Calu3 (cell line): ENCODE results near the gene CCSER2. TPM values are rescaled to one million over a fixed set of nuclear protein-coding genes. Genes with fewer than 3 reads are reported as not detected.

Experiments
- BruUV-seq: library from RNA; stranded (reverse); fragments of 400-500 nt; replicated peaks from 2 replicates; lab custom pipeline; 2021; lab: Mats Ljungman, UMichigan
- CTCF ChIA-PET: fragments of 300-600 bp; sonication (Branson Sonifier 250); formaldehyde crosslinking; loops from one replicate; lab custom pipeline; 2022; ENCODE audit warnings: antibody characterized with exemption; lab: Charles Lee
- DNase-seq: peaks from one replicate; pipeline ENCODE4 v3.0.0; 2022
- H3K27ac Mint-ChIP-seq: one replicate; pipeline ENCODE4 v1.8.0; 2022; ENCODE audit warnings: mixed read lengths; ENCODE audit not compliant: unreplicated experiment
- H3K27me3 Mint-ChIP-seq: one replicate; pipeline ENCODE4 v1.8.0; 2022; ENCODE audit warnings: mixed read lengths; ENCODE audit not compliant: unreplicated experiment
- H3K36me3 Mint-ChIP-seq: one replicate; pipeline ENCODE4 v1.8.0; 2022; ENCODE audit warnings: mild to moderate bottlenecking, moderate library complexity, mixed read lengths; ENCODE audit not compliant: insufficient read depth, unreplicated experiment
- H3K4me1 Mint-ChIP-seq: one replicate; pipeline ENCODE4 v1.8.0; 2022; ENCODE audit warnings: mild to moderate bottlenecking, low read depth, mixed read lengths; ENCODE audit not compliant: unreplicated experiment
- H3K4me3 Mint-ChIP-seq: one replicate; pipeline ENCODE4 v1.8.0; 2022; ENCODE audit warnings: mild to moderate bottlenecking, low read depth, moderate library complexity, mixed read lengths; ENCODE audit not compliant: unreplicated experiment
- H3K9me3 Mint-ChIP-seq: one replicate; pipeline ENCODE4 v1.8.0; 2022; ENCODE audit warnings: low read depth, mixed read lengths; ENCODE audit not compliant: unreplicated experiment
- CTCF ChIP-seq: fragments of 200-600 bp; IDR thresholded peaks from one replicate; pipeline ENCODE4 v1.8.0; 2022; ENCODE audit warnings: antibody characterized with exemption; ENCODE audit not compliant: unreplicated experiment
- intact Hi-C: fragments of 100-400 bp; cut with micrococcal nuclease; formaldehyde crosslinking; loops from one replicate; pipeline ENCODE4 v1.10.0; 2022; ENCODE audit not compliant: unreplicated experiment
- total RNA-seq: library from RNA; stranded (reverse); gene quantifications from 2 replicates; pipeline ENCODE4 v1.2.3, GENCODE V29; 2022

Gene CCSER2
- total RNA-seq, 1 experiment from 2014 or later = 27.8 TPM

- no peak for DNase-seq
- H3K9me3 Mint-ChIP-seq = no peaks in the 10 kb centered on the region
- H3K27me3 Mint-ChIP-seq = no peaks in the 10 kb centered on the region
- no TSS peak for BruUV-seq
- H3K27ac Mint-ChIP-seq = no peak overlapping the region
- TF ChIP-seq CTCF = no peak
- H3K4me3 Mint-ChIP-seq = no peak overlapping the region
- CTCF ChIA-PET = interaction anchor here (0.6 kb wide), 1 partner anchor 26 kb away, joined by 5 read pairs; no protein-coding TSS in a partner anchor
- intact Hi-C loops = no loop called here
- no peaks in the 10 kb centered on the region for H3K4me1 Mint-ChIP-seq
- H3K36me3 Mint-ChIP-seq = no peaks in the 10 kb centered on the region
Measured at GRCh38 chr10:84477398-84478128, 149.2 kb downstream of the CCSER2 start.

- no peaks in the 10 kb centered on the region for H3K36me3 Mint-ChIP-seq
- DNase-seq = no peak
- no peaks in the 10 kb centered on the region for H3K9me3 Mint-ChIP-seq
- CTCF ChIA-PET = no interaction called here
- no peak overlapping the region for H3K27ac Mint-ChIP-seq
- no peak overlapping the region for H3K4me3 Mint-ChIP-seq
- no peaks in the 10 kb centered on the region for H3K27me3 Mint-ChIP-seq
- no TSS peak for BruUV-seq
- no peaks in the 10 kb centered on the region for H3K4me1 Mint-ChIP-seq
- intact Hi-C loops = no loop called here
- no peak for TF ChIP-seq CTCF
Measured at GRCh38 chr10:84478151-84478550, 149.8 kb downstream of the CCSER2 start.

GRCh38 chr10:84478679-84479078, 150.3 kb downstream of the CCSER2 start:
- H3K4me3 Mint-ChIP-seq = no peak overlapping the region
- H3K27ac Mint-ChIP-seq = no peak overlapping the region
- no peaks in the 10 kb centered on the region for H3K27me3 Mint-ChIP-seq
- H3K4me1 Mint-ChIP-seq = no peaks in the 10 kb centered on the region
- intact Hi-C loops = no loop called here
- TF ChIP-seq CTCF = no peak
- CTCF ChIA-PET = no interaction called here
- BruUV-seq = no TSS peak
- no peaks in the 10 kb centered on the region for H3K36me3 Mint-ChIP-seq
- no peaks in the 10 kb centered on the region for H3K9me3 Mint-ChIP-seq
- no peak for DNase-seq

GRCh38 chr10:84484541-84484940, 156.2 kb downstream of the CCSER2 start:
- no peaks in the 10 kb centered on the region for H3K36me3 Mint-ChIP-seq
- CTCF ChIA-PET = no interaction called here
- DNase-seq = no peak
- BruUV-seq = no TSS peak
- no peak overlapping the region for H3K27ac Mint-ChIP-seq
- peaks cover 4% of the 10 kb centered on the region for H3K9me3 Mint-ChIP-seq
- intact Hi-C loops = no loop called here
- no peak overlapping the region for H3K4me3 Mint-ChIP-seq
- no peaks in the 10 kb centered on the region for H3K4me1 Mint-ChIP-seq
- H3K27me3 Mint-ChIP-seq = no peaks in the 10 kb centered on the region
- TF ChIP-seq CTCF = no peak
